ENCODE results near the gene MTF1. TPM values are rescaled to one million over a fixed set of nuclear protein-coding genes. Genes with fewer than 3 reads are reported as not detected.

The MTF1 gene
- total and polyA plus RNA-seq, 4 donors: 2.6 to 23.3 (median 10.8) TPM

DNA sequence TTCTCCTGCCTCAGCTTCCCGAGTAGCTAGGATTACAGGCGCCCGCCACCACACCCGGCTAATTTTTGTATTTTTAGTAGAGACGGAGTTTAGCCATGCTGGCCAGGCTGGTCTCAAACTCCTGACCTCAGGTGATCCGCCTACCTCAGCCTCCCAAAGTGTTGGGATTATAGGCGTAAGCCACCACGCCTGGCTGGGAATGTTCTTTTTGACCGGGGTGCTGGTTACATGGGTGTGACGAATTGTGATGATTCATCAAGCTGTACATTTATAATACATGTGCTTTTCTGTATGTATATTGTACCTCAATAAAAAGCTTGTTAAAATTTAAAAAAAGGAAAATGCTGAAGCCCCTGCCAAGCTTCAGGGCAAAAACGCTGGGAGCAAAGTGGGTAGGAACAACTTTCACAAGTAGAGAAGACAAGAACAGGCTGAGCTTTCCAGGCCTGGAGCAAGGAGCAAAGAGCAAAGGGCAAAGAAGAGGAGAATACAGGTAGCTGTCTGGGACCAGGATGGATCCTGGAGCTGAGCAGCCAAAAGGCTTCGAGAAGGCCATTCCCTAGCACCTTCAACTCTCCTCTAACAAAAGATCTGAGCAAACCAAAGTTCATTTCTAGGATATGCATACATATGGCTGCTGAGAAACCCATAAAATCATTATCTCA is 30.9 kb downstream of the MTF1 start:
- Histone ChIP-seq H3K4me1 (ENCODE audit: control insufficient read depth in 5 of 5, insufficient read depth in 5 of 5, low read length in 5 of 5) (peaks cover 0 to 2% (median 0%) of the 10 kb centered on the region in 5 donors), H3K4me3 (no peak overlapping the region), H3K27ac (ENCODE audit: low read depth in 1 of 2, low read length in 1 of 2) (no peak overlapping the region), H3K27me3 (ENCODE audit: control insufficient read depth in 3 of 3, insufficient read depth in 3 of 3, low read length in 2 of 3) (no peaks in the 10 kb centered on the region), H3K9ac (ENCODE audit: insufficient read depth in 1 of 2, low read length in 2 of 2) (no peak overlapping the region), H3K36me3 (ENCODE audit: control insufficient read depth in 4 of 4, insufficient read depth in 4 of 4, low read length in 4 of 4) (peaks cover 13 to 32% (median 15%) of the 10 kb centered on the region in 4 donors), H3K9me3 (ENCODE audit: control insufficient read depth in 4 of 4, insufficient read depth in 3 of 4, low read length in 3 of 4) (no peaks in the 10 kb centered on the region)
- TF ChIP-seq, protein P1, sequence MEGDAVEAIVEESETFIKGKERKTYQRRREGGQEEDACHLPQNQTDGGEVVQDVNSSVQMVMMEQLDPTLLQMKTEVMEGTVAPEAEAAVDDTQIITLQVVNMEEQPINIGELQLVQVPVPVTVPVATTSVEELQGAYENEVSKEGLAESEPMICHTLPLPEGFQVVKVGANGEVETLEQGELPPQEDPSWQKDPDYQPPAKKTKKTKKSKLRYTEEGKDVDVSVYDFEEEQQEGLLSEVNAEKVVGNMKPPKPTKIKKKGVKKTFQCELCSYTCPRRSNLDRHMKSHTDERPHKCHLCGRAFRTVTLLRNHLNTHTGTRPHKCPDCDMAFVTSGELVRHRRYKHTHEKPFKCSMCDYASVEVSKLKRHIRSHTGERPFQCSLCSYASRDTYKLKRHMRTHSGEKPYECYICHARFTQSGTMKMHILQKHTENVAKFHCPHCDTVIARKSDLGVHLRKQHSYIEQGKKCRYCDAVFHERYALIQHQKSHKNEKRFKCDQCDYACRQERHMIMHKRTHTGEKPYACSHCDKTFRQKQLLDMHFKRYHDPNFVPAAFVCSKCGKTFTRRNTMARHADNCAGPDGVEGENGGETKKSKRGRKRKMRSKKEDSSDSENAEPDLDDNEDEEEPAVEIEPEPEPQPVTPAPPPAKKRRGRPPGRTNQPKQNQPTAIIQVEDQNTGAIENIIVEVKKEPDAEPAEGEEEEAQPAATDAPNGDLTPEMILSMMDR (IDR thresholded peaks at IDR 0.05; ENCODE audit: control extremely low read depth, extremely low read depth): no peak
- ATAC-seq (ENCODE audit: insufficient read depth, low FRiP score) (no peak), DNase-seq (no peak)
- 91 to 98% methylated on average over 12 of the region's 12 CpGs for WGBS, 2 donors

DNA sequence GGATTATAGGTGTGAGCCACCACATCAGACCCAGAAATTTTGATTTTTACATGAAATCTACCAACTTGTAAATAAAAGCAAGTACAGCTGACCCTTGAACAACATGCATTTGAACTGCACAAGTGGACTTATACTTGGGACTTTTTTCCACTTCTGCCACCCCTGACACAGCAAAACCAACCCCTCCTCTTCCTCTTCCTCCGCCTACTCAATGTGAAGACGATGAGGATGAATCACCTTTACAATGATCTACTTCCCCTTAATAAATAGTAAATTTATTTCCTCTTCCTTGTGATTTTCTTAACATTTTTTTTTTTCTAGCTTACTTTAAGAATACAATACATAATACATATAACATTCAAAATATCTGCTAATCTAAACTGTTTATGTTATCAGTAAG is 33.9 kb downstream of the MTF1 start:
- ATAC-seq (ENCODE audit: insufficient read depth, low FRiP score) (no peak), DNase-seq (no peak)
- no peaks in the 10 kb centered on the region for H3K9me3 ChIP-seq (ENCODE audit: control insufficient read depth in 4 of 4, insufficient read depth in 3 of 4, low read length in 3 of 4)
- no peak overlapping the region for H3K9ac ChIP-seq (ENCODE audit: insufficient read depth in 1 of 2, low read length in 2 of 2)
- TF ChIP-seq, protein P1 (IDR thresholded peaks at IDR 0.05; ENCODE audit: control extremely low read depth, extremely low read depth): no peak
- H3K27me3 ChIP-seq (ENCODE audit: control insufficient read depth in 3 of 3, insufficient read depth in 3 of 3, low read length in 2 of 3): no peaks in the 10 kb centered on the region
- H3K4me3 ChIP-seq: no peak overlapping the region
- peaks cover 0 to 2% (median 0%) of the 10 kb centered on the region in 5 donors for H3K4me1 ChIP-seq (ENCODE audit: control insufficient read depth in 5 of 5, insufficient read depth in 5 of 5, low read length in 5 of 5)
- H3K36me3 ChIP-seq (ENCODE audit: control insufficient read depth in 4 of 4, insufficient read depth in 4 of 4, low read length in 4 of 4): peaks cover 18 to 31% (median 19%) of the 10 kb centered on the region in 4 donors
- no peak overlapping the region for H3K27ac ChIP-seq (ENCODE audit: low read depth in 1 of 2, low read length in 1 of 2)
- WGBS, 2 donors: 39 to 46% methylated on average over 2 of the region's 2 CpGs

DNA sequence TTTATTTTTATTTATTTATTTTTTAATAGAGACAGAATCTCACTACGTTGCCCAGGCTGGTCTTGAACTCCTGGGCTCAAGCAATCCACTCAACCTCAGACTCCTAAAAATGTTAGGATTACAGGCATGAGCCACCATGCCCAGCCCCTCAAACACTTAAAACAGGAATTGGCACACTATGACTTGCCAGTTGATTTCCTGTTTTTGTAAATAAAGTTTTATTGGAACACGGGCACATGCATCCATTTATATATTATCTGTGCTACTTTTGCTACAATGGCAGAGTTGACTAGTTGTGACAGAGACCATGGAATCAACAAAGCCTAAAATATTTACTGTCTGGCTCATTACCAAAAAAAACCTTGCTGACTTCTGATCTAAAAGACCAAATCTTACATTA is 35.4 kb downstream of the MTF1 start:
- H3K27me3 ChIP-seq (ENCODE audit: control insufficient read depth in 3 of 3, insufficient read depth in 3 of 3, low read length in 2 of 3): no peaks in the 10 kb centered on the region
- DNase-seq: no peak
- 90% methylated on average over 2 of the region's 2 CpGs for WGBS, 2 donors
- H3K4me3 ChIP-seq: no peak overlapping the region
- no peaks in the 10 kb centered on the region for H3K9me3 ChIP-seq (ENCODE audit: control insufficient read depth in 4 of 4, insufficient read depth in 3 of 4, low read length in 3 of 4)
- H3K9ac ChIP-seq (ENCODE audit: insufficient read depth in 1 of 2, low read length in 2 of 2): no peak overlapping the region
- peaks cover 0 to 2% (median 0%) of the 10 kb centered on the region in 5 donors for H3K4me1 ChIP-seq (ENCODE audit: control insufficient read depth in 5 of 5, insufficient read depth in 5 of 5, low read length in 5 of 5)
- H3K27ac ChIP-seq (ENCODE audit: low read depth in 1 of 2, low read length in 1 of 2): no peak overlapping the region
- no peak for ATAC-seq (ENCODE audit: insufficient read depth, low FRiP score)
- TF ChIP-seq, protein P1 (IDR thresholded peaks at IDR 0.05; ENCODE audit: control extremely low read depth, extremely low read depth): no peak
- H3K36me3 ChIP-seq (ENCODE audit: control insufficient read depth in 4 of 4, insufficient read depth in 4 of 4, low read length in 4 of 4): peaks cover 19 to 34% (median 21%) of the 10 kb centered on the region in 4 donors

Measured in lung (tissue), 12 donors.